GM12878 (cell line): ENCODE results near the gene COQ4. TPM values are rescaled to one million over a fixed set of nuclear protein-coding genes. Genes with fewer than 3 reads are reported as not detected.

ENCODE experiments used
- BCL3 ChIP-seq: IDR thresholded peaks from 2 replicates; pipeline ENCODE4 v1.6.1; 2011; ENCODE audit warnings: borderline replicate concordance, low read depth, mild to moderate bottlenecking, moderate library complexity, low read length; ENCODE audit not compliant: insufficient read depth, poor library complexity, severe bottlenecking
- BMI1 ChIP-seq: fragments of 450-650 bp; IDR thresholded peaks from 2 replicates; pipeline ENCODE4 v1.6.1; 2016; ENCODE audit warnings: mild to moderate bottlenecking, moderate library complexity, borderline replicate concordance
- CBFB ChIP-seq: IDR thresholded peaks from 2 replicates; pipeline ENCODE4 v1.6.1; 2016; ENCODE audit warnings: antibody characterized with exemption, low read depth
- CTCF ChIP-seq, 3 experiments: IDR thresholded peaks in 2 of 3; conservative IDR thresholded peaks in 1 of 3; 2 replicates each; pipeline ENCODE4 v1.5.1; 2011; ENCODE audit warnings: low read depth in 3 of 3, low read length in 3 of 3, mild to moderate bottlenecking in 3 of 3, control low read depth in 2 of 3, moderate library complexity in 2 of 3, inconsistent platforms in 1 of 3, mixed read lengths in 1 of 3; ENCODE audit not compliant: control insufficient read depth in 2 of 3, insufficient read depth in 1 of 3; ENCODE audit errors: extremely low read depth in 1 of 3
- EED ChIP-seq: sonication (generic); IDR thresholded peaks from 2 replicates; pipeline ENCODE4 v1.6.1; 2016; ENCODE audit warnings: antibody characterized with exemption, low read depth
- ESRRA ChIP-seq: IDR thresholded peaks from 2 replicates; pipeline ENCODE4 v1.6.1; 2012; ENCODE audit warnings: mild to moderate bottlenecking, low read length, improper control_type of control experiment
- IKZF2 ChIP-seq, 2 experiments: fragments of 450-650 bp; IDR thresholded peaks; 2 replicates each; pipeline ENCODE4 v1.6.1; 2017; ENCODE audit warnings: mild to moderate bottlenecking in 2 of 2, moderate library complexity in 2 of 2
- KDM1A ChIP-seq: fragments of 200-600 bp; sonication (generic); IDR thresholded peaks from 2 replicates; pipeline ENCODE4 v1.6.1; 2016; ENCODE audit warnings: borderline replicate concordance
- MAX ChIP-seq: IDR thresholded peaks from 2 replicates; pipeline ENCODE4 v1.6.1; 2012; ENCODE audit warnings: low read depth, low read length, improper control_type of control experiment
- MEF2A ChIP-seq: IDR thresholded peaks from 2 replicates; pipeline ENCODE4 v1.6.1; 2011; ENCODE audit warnings: low read depth, mild to moderate bottlenecking, low read length, moderate library complexity; ENCODE audit not compliant: insufficient read depth
- MYB ChIP-seq: fragments of 150-350 bp; IDR thresholded peaks from 2 replicates; pipeline ENCODE4 v1.6.1; 2014; ENCODE audit warnings: mild to moderate bottlenecking, low read depth, low read length, borderline replicate concordance
- NR2C1 ChIP-seq: fragments of 450-650 bp; IDR thresholded peaks from 2 replicates; pipeline ENCODE4 v1.6.1; 2017; ENCODE audit warnings: antibody characterized with exemption, mild to moderate bottlenecking, moderate library complexity
- RAD21 ChIP-seq: IDR thresholded peaks from 2 replicates; pipeline ENCODE4 v1.6.1; 2011; ENCODE audit warnings: mild to moderate bottlenecking, low read depth, low read length, moderate library complexity; ENCODE audit not compliant: insufficient read depth
- RBBP5 ChIP-seq: fragments of 200-600 bp; sonication (generic); conservative IDR thresholded peaks from 2 replicates; pipeline ENCODE4 v1.6.1; 2016
- RFX5 ChIP-seq: IDR thresholded peaks from 2 replicates; pipeline ENCODE4 v1.6.1; 2011; ENCODE audit warnings: low read depth, low read length, improper control_type of control experiment
- SREBF2 ChIP-seq: IDR thresholded peaks from 2 replicates; pipeline ENCODE4 v1.6.1; 2012; ENCODE audit warnings: mild to moderate bottlenecking, low read length
- STAT3 ChIP-seq: IDR thresholded peaks from 2 replicates; pipeline ENCODE4 v1.6.1; 2011; ENCODE audit warnings: low read depth, low read length, improper control_type of control experiment
- SUZ12 ChIP-seq: fragments of 200-600 bp; sonication (generic); IDR thresholded peaks from one replicate; pipeline ENCODE4 v1.6.1; 2018; ENCODE audit warnings: antibody characterized with exemption, mild to moderate bottlenecking; ENCODE audit not compliant: unreplicated experiment
- TBL1XR1 ChIP-seq: IDR thresholded peaks from 2 replicates; pipeline ENCODE4 v1.6.1; 2012; ENCODE audit warnings: low read depth, low read length, improper control_type of control experiment
- TCF7 ChIP-seq: IDR thresholded peaks from 2 replicates; pipeline ENCODE4 v1.6.1; 2014; ENCODE audit warnings: antibody characterized with exemption, borderline replicate concordance
- ZBTB40 ChIP-seq: fragments of 450-650 bp; IDR thresholded peaks from 2 replicates; pipeline ENCODE4 v1.6.1; 2016; ENCODE audit warnings: mild to moderate bottlenecking, moderate library complexity, borderline replicate concordance
- ZNF24 ChIP-seq: fragments of 450-650 bp; IDR thresholded peaks from 2 replicates; pipeline ENCODE4 v1.6.1; 2017; ENCODE audit warnings: antibody characterized with exemption, mild to moderate bottlenecking
- ZNF384 ChIP-seq: IDR thresholded peaks from 2 replicates; pipeline ENCODE4 v1.6.1; 2012; ENCODE audit warnings: low read depth, mild to moderate bottlenecking, low read length, improper control_type of control experiment, borderline replicate concordance
- polyA plus RNA-seq, 11 experiments: library from polyadenylated mRNA; depleted of rRNA in 4 of 11; unstranded in 6 of 11; stranded (reverse) in 5 of 11; fragments of >200 nt; fragmentation: Nextera tagmentation in 4 of 11; fragmentation: Illumina TruSeq in 1 of 11; extraction: Ambion mirVana in 4 of 11; extraction: Trizol in 1 of 11; gene quantifications; 1 replicate in 1 of 11; 2 replicates in 10 of 11; pipeline versions ENCODE4 v1.2.1 to v1.2.3, GENCODE V29; 2011 to 2016; ENCODE audit warnings: inconsistent platforms in 2 of 11, missing spikeins in 2 of 11, low read depth in 1 of 11
- total RNA-seq, 4 experiments: library from RNA; depleted of rRNA in 3 of 4; stranded (reverse); fragments of >200 nt in 3 of 4; fragmentation: Illumina TruSeq in 1 of 4; extraction: Trizol in 1 of 4; gene quantifications; 2 replicates each; pipeline versions ENCODE4 v1.2.1 to v1.2.3, GENCODE V29; 2013 to 2021

The COQ4 gene
- total and polyA plus RNA-seq, 10 of the 15 experiments (the other 5 are each of a cell fraction or from before 2014, with no cell fraction given) = 3.8 to 64.1 (median 38.6) TPM

GRCh38 chr9:128339761-128340690 is 17.4 kb downstream of the COQ4 start, which contains the start of gene SLC27A4 (continued):
- TF ChIP-seq ZBTB40 = no peak
- TF ChIP-seq ZNF384 = no peak
- no peak for TF ChIP-seq SUZ12
- TF ChIP-seq TCF7 = no peak
- TF ChIP-seq RAD21 = no peak
- TF ChIP-seq RBBP5 = no peak
- peak; percentile 63; the same call in 1 of the 2 replicates for TF ChIP-seq ZNF24
- no peak for TF ChIP-seq MYB
- TF ChIP-seq TBL1XR1 = no peak
- TF ChIP-seq CBFB = no peak
- TF ChIP-seq CTCF (IDR thresholded peaks at IDR 0.05 in 2 of 3, conservative IDR thresholded peaks at IDR 0.05 in 1 of 3; ENCODE audit: control insufficient read depth in 2 of 3, extremely low read depth in 1 of 3, insufficient read depth in 1 of 3, low read depth in 3 of 3, low read length in 3 of 3) = no peak
- no peak for TF ChIP-seq MEF2A
- peak; percentile 41; the same call in 1 of the 2 replicates for TF ChIP-seq NR2C1
- no peak for TF ChIP-seq BCL3
- peak; percentile 71; the same call in 1 of the 2 replicates for TF ChIP-seq SREBF2
- TF ChIP-seq STAT3 = no peak
- no peak for TF ChIP-seq KDM1A
- TF ChIP-seq RFX5 = no peak
- no peak for TF ChIP-seq IKZF2 (IDR thresholded peaks at IDR 0.05)
- TF ChIP-seq BMI1 = no peak
- TF ChIP-seq MAX = no peak
- no peak for TF ChIP-seq ESRRA
- no peak for TF ChIP-seq EED
